Heart left ventricle (tissue), 13 donors: ENCODE measurements around the gene CUX1.

Source experiments
- CTCF ChIP-seq, 12 donors: fragments of 200-600 bp; sonication (generic) in 4 of 12; IDR thresholded peaks; one replicate each; pipeline versions ENCODE4 v1.5.0 to v1.8.0; 2018 to 2022; ENCODE audit warnings: antibody characterized with exemption in 12 of 12, mild to moderate bottlenecking in 5 of 12
- POLR2A ChIP-seq, 2 donors: fragments of 450-650 bp; IDR thresholded peaks; one replicate each; pipeline ENCODE4 v1.6.1; 2017; ENCODE audit warnings: antibody characterized with exemption in 2 of 2, mild to moderate bottlenecking in 2 of 2, moderate library complexity in 2 of 2
- donor health status: ischemic (EF 13 %, LVEDD 7.1; RV severe dilation, severe dysfunction).
- donor health status: DM: no; HTN: yes; CAD: no.
- donor health status: DM: no; HTN: no; CAD: no.
- donor health status: ischemic (EF 25% LVEDD 6.9; RV normal size, moderate dysfunction).
- donor health status: ischemic (EF 25% LVEDD 5.7; RV mildly dilated, moderate dysfunction).
- donor health status: ischemic (EF 35%, LVEDD 5.7; RV mildly dilated, moderate dysfunction).
- donor health status: nonischemic (EF 11% LVEDD 7.7; RV severe dilation, severe dysfunction).
- donor health status: DM: yes; HTN: yes; CAD: no.
- donor health status: PGD.
- donor health status: ischemic (EF 29% LVEDD 5.4; RV normal size, mild dysfunction).
- donor health status: nonischemic (EF 23%, LVEDD 6.1; RV moderate dilation, normal function).

- TF ChIP-seq POLR2A (IDR thresholded peaks at IDR 0.05) (no peak), CTCF (IDR thresholded peaks at IDR 0.05) (no peak)
Observed at GRCh38 chr7:102292813-102293798, 475.7 kb downstream of the CUX1 start.
